Left ventricle myocardium superior (tissue), 1 donor: ENCODE data around the gene MAPK12. TPM values are rescaled to one million over a fixed set of nuclear protein-coding genes. Genes with fewer than 3 reads are reported as not detected.
A peak's percentile ranks its signal among the peaks of the same experiment; 100 is the strongest.
"Not testable (repeated sequence)": the region's sequence is repeated elsewhere in the genome, so short reads cannot be mapped to it uniquely, and the experiment has no call there.

Experiments used
- ATAC-seq: fragments of 200-7000 bp; cut with Tn5 transposase; one replicate; pipeline ENCODE4 v1.9.1; 2020; ENCODE audit warnings: mild to moderate bottlenecking, moderate library complexity
- DNase-seq: peaks from one replicate; pipeline ENCODE4 v3.0.0-alpha.2; 2020
- intact Hi-C: fragments of 100-400 bp; cut with micrococcal nuclease; formaldehyde crosslinking; loops from one replicate; pipeline ENCODE4 v1.11.0; 2022
- total RNA-seq: library from RNA; stranded (reverse); fragmentation: NEBNext Ultra II Directional; extraction: Animal tissue kit (Norgen Biotek cat#: 25700); gene quantifications from one replicate; pipeline ENCODE4 v1.2.1, GENCODE V29; 2021
- donor health status: DM: no; HTN: yes; CAD: no; lungs with severe emphysema.

Gene MAPK12
- total RNA-seq, 1 donor from 2014 or later: 15.8 TPM

GRCh38 chr22:50210378-50211139 lies 50.9 kb downstream of the MAPK12 start:
- intact Hi-C loops: loop anchor here (10.0 kb wide), 1 partner anchor 66 kb away; no protein-coding TSS in a partner anchor
- no peak for ATAC-seq
- DNase-seq: no peak

DNA sequence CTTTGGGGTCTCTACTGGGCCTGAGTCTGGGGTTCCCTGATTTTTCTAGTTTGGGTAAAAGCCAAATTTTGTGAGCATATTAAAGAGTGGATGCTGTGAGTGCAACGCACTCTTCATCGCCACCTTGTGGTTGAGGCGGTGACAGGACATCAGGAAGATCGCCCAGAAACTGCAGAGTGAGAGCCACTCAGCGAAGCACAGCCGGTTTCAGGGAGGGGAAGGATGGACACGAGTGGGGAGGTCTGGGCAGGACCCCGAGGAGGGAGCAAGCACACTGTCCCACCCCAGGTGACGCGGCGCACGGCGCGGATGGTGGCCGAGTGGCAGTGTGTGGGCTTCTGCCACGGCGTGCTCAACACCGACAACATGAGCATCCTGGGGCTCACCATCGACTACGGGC lies 51.6 kb downstream of the MAPK12 start:
- peak; percentile 41 for ATAC-seq
- peak; percentile 74 for DNase-seq
- intact Hi-C loops: loop anchor here (10.0 kb wide), 1 partner anchor 65 kb away; no protein-coding TSS in a partner anchor

GRCh38 chr22:50208939-50209892 lies 52.3 kb downstream of the MAPK12 start:
- no peak for DNase-seq
- peak; percentile 4 for ATAC-seq

DNA sequence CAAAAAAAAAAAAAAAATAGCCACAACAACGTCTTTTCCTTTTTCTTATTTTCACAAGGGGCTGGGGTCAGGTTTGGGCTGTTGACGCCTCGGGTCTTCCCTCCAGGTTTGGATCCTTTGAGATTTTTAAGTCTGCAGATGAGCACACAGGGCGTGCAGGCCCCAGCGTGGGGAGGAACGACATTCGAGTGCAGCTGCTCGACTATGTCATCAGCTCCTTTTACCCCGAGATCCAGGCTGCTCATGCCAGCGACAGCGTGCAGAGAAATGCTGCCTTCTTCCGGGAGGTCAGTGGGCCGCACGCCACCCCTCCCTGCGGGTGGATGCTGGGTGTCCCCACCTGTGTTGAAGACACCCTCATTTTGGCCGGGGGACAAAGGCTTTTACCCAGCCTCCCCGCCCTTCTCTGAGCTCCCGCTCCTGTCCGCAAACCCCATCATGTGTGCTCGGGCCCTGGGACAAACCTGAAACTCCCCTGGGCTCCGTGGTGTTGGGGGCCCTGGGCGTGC lies 53.0 kb downstream of the MAPK12 start:
- ATAC-seq (no peak), DNase-seq (no peak)
- intact Hi-C loops: no loop called here

More at GRCh38 chr22:50208939-50209892, 52.3 kb downstream of the MAPK12 start:
- intact Hi-C loops: no loop called here

DNA sequence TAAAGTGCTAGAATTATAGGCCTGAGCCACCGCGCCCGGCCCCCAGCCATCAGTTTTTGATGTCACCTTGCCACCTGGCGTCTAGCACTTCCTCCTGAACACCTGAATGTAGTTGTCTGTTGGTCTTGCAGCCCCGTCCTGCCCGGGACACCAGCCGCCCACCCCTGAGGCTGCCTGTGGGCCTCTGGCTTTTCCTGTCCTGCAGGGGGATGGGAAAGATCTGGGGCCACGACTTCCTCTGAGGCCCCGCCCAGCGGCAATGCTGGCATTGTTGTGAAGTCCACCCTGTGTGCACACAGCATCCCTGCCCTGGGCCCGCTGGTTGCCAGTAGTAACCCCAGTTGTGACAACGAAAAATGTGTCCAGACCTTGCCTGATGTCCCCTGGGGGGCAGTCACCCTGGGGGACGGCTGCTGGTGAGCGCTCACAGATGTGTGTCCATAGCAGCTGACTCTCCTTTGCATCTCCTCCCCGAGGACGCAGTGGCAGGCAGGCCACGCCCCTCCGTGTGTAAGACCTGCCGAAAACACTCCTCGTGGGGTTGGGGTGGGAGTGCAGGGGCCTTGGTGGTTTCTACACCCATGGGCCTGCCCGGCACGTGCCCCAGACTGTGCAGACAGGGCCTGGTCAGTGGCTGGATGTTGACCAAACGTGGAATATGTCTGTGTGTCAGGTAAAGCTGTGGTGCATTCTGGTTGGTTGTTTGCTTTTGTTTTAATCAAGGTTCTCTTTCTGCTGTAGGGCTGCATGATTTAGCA lies 53.9 kb downstream of the MAPK12 start:
- no peak for ATAC-seq
- DNase-seq: no peak
- intact Hi-C loops: no loop called here

- DNase-seq: peak; percentile 88
- intact Hi-C loops: no loop called here
- ATAC-seq: peak; percentile 85
Observed at GRCh38 chr22:50206599-50206998, 54.9 kb downstream of the MAPK12 start.

DNA sequence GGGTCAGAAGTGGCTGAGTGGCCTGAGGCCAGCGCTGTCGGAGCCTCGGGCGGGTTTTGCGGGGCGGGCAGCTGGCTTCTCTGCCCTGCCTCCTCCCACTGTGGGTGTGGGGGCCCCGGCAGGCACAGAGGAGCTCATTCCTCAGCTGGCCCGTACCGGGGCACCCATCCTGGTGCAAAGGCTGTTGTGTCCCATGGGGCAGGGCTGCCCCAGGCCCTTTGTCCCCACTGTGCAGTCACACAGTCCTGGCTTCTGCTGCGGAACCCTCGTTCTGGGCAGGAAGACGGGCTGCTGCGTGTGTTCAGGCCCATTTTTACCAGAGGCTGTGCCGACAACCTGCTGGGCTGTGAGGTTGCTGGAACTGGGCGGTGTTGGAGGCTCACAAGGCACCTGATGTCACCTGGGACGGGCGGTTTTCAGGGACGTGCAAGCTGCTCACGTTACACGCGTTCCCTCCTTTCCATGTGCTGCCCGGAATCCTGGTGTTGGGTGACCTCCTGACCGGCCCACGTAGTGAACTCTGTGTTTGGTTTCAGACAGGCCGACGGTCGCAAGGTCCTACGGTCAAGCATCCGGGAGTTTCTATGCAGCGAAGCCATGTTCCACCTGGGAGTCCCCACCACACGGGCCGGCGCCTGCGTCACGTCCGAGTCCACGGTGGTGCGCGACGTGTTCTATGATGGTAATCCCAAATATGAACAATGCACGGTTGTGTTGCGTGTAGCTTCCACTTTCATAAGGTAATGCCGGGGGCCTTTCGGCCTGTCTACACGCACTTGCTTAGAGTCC lies 55.5 kb downstream of the MAPK12 start:
- ATAC-seq: no peak
- intact Hi-C loops: no loop called here
- DNase-seq: no peak

- intact Hi-C loops, DNase-seq: not testable (repeated sequence)
Observed at GRCh38 chr22:50204998-50205397, 56.5 kb downstream of the MAPK12 start.

GRCh38 chr22:50204571-50204970 lies 56.9 kb downstream of the MAPK12 start:
- ATAC-seq: no peak
- DNase-seq: no peak
- intact Hi-C loops: no loop called here

More at GRCh38 chr22:50204998-50205397, 56.5 kb downstream of the MAPK12 start:
- ATAC-seq: not testable (repeated sequence)

- ATAC-seq (no peak), DNase-seq (no peak)
- intact Hi-C loops: no loop called here
Observed at GRCh38 chr22:50203288-50203687, 58.2 kb downstream of the MAPK12 start.

Other genes starting within 250 kb of the MAPK12 start
- not detected for gene IL17REL, start 248.9 kb downstream of the MAPK12 start, total RNA-seq
- gene TTLL8, start 203.4 kb downstream of the MAPK12 start, total RNA-seq: not detected
- gene MLC1, start 176.3 kb downstream of the MAPK12 start, total RNA-seq: 0.10 TPM
- 0.22 TPM for gene MOV10L1, start 171.7 kb downstream of the MAPK12 start, total RNA-seq
- 0.40 TPM for gene PANX2, start 91.0 kb downstream of the MAPK12 start, total RNA-seq
- gene TRABD, start 75.8 kb downstream of the MAPK12 start, total RNA-seq: 23.8 TPM
- 14.5 TPM for gene SELENOO, start 60.7 kb downstream of the MAPK12 start, total RNA-seq
- gene TUBGCP6, start 16.7 kb downstream of the MAPK12 start, total RNA-seq: 18.4 TPM
- 12.7 TPM for gene HDAC10, start 10.4 kb downstream of the MAPK12 start, total RNA-seq
- 9.1 TPM for gene MAPK11, start 8.7 kb upstream of the MAPK12 start, total RNA-seq
- gene PLXNB2, start 46.0 kb upstream of the MAPK12 start, total RNA-seq: 81.7 TPM
- 1.4 TPM for gene DENND6B, start 65.3 kb upstream of the MAPK12 start, total RNA-seq
- gene PPP6R2, start 81.6 kb upstream of the MAPK12 start, total RNA-seq: 44.3 TPM
- 55.5 TPM for gene SBF1, start 213.4 kb upstream of the MAPK12 start, total RNA-seq
- not detected for gene ADM2, start 219.9 kb upstream of the MAPK12 start, total RNA-seq
- not detected for gene MIOX, start 225.2 kb upstream of the MAPK12 start, total RNA-seq
- gene LMF2, start 246.0 kb upstream of the MAPK12 start, total RNA-seq: 27.6 TPM
- gene NCAPH2, start 246.5 kb upstream of the MAPK12 start, total RNA-seq: 30.6 TPM